Stimulated activated CD8-positive, alpha-beta memory T cell treated with anti-CD3 and anti-CD28 coated beads, Interleukin-7, amount 100 ng/mL, for 48 hours (primary cell): ENCODE measurements around the gene GCLM.

Experiments
- DNase-seq, 2 donors: peaks; one replicate each; pipeline ENCODE4 v3.0.0-alpha.2; 2020; ENCODE audit warnings: low read depth in 1 of 2; ENCODE audit errors: extremely low read depth in 1 of 2

Gene GCLM

GRCh38 chr1:93847811-93848288 is 61.4 kb downstream of the GCLM start:
- peak; percentile 33 to 44 for DNase-seq

- peak; percentile 61 to 71 for DNase-seq
These were observed 62.0 kb downstream of the GCLM start for GRCh38 chr1:93846992-93847810.

- peak; percentile 65 to 68 for DNase-seq
These were observed 62.8 kb downstream of the GCLM start for GRCh38 chr1:93846206-93846991.

GRCh38 chr1:93845538-93846205 is 63.6 kb downstream of the GCLM start:
- DNase-seq: peak in 1 of 2 donors; percentile 14

GRCh38 chr1:93844262-93845045 is 64.8 kb downstream of the GCLM start:
- no peak for DNase-seq

- no peak for DNase-seq
These were observed 66.3 kb downstream of the GCLM start for GRCh38 chr1:93842750-93843500.

GRCh38 chr1:93841771-93842170 is 67.5 kb downstream of the GCLM start:
- no peak for DNase-seq

- DNase-seq: no peak
These were observed 68.2 kb downstream of the GCLM start for GRCh38 chr1:93840956-93841482.

GRCh38 chr1:93839753-93840152 is 69.5 kb downstream of the GCLM start:
- no peak for DNase-seq

GRCh38 chr1:93839307-93839706 is 69.9 kb downstream of the GCLM start:
- no peak for DNase-seq

- DNase-seq: no peak
These were observed 71.3 kb downstream of the GCLM start for GRCh38 chr1:93837961-93838360.
